Measurements from ENCODE around the gene TADA2A.

TADA2A gene

DNA sequence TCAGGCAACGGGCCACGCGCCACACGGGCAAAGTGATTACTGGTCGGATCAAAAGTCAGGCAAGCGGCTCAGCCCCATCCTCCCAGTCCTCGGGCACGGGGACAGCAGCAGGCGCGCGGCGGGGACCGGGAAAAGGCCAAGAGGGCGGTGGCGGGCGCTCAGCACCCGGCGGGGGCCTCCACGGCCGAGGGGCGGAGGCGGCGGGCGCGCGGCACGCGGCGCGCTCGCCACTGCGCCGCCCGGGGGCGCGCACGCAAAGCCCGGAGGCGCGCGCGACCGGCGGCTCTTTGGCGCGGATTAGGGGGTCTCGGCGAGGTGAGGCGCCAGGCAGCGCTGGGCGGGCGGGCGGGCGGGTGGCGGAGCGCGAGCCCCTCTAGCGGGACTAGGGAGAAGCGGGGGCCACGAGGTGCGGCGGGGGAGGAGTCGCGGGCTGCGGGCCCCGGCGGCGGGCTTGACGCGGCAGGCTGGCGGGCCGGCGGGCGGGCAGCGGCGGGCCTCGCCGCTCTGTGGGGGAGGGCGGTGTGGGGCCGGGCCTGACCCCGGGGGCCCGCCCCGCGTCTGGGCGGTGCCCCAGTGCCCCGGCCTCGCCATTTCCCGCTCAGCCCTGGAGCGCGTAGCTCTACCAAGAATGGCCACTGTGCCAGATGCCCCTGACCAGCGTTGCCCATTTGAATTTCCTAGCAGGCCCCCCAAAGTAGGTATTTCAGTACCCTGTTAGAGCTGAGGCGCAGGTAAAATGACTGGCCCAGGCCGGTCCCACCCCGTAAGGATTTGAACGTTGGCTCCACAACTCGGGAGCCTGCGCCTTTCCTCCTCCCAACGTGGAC lies at the start of gene TADA2A, which contains the start of gene ACACA:
Gene TADA2A (plus strand): TSS at position 252 of the 827 bp plus-strand sequence. CDS start 4,480 bp downstream, outside the sequence.
Gene ACACA (minus strand): TSS at position 202 of the 827 bp plus-strand sequence. CDS start 537 bp downstream, outside the sequence.
- peak; percentile 89 for DNase-seq

GRCh38 chr17:37358098-37358829 lies 48.4 kb upstream of the TADA2A start:
- DNase-seq, result no peak

- peak; percentile 96 for DNase-seq
Observed at GRCh38 chr17:37358830-37359681, 47.6 kb upstream of the TADA2A start.

- no peak for DNase-seq
Observed at GRCh38 chr17:37359682-37360188, 47.0 kb upstream of the TADA2A start.

DNA sequence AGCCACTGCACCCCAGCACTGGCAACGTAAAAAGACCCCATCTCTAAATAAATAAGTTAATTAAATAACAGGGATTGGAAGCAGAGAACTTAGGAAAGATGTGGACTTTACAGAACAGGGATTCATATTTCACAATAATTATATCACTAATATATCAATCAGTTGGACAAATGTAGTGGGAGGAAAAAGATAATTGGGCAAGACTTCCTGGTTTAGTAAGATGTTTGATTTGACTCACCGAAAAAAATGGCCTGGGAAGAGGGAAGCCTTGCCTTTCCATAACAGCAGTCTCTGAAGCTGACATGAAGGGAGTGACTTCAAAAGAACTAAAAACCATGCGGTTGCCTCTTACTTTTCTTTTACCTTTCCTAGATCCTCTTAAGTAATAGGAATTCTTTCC lies 46.1 kb upstream of the TADA2A start:
- no peak for DNase-seq

GRCh38 chr17:37361543-37361942 lies 45.1 kb upstream of the TADA2A start:
- DNase-seq, result no peak

DNA sequence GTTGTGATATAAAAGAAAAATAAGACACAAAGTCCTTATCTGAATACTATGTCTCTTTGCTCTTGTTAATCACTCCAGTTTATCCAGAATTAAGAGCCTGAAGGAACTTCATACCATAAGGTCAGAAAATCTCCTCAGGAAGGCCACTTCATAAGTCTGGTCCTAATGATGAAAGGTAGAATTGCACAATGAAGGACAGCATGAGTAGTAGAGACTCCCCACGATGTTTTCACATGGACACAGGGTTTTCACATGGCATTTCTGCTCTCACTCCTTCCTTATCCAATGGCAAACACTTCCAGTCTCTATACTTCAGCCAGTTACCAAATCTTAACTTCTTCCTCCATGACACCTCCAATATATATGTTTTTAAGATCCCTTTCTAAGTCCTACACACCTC lies 41.1 kb upstream of the TADA2A start:
- no peak for DNase-seq

- DNase-seq, result no peak
Observed at GRCh38 chr17:37368577-37368976, 38.1 kb upstream of the TADA2A start.

GRCh38 chr17:37373530-37374159 lies 33.0 kb upstream of the TADA2A start:
- peak; percentile 68 for DNase-seq

GRCh38 chr17:37375706-37376105 lies 31.0 kb upstream of the TADA2A start, which contains the start of gene C17orf78:
Gene C17orf78 (plus strand): TSS chr17:37375985. CDS start chr17:37376093, 108 bp downstream.
- DNase-seq, result no peak

GRCh38 chr17:37382056-37382455 lies 24.6 kb upstream of the TADA2A start:
- no peak for DNase-seq

DNA sequence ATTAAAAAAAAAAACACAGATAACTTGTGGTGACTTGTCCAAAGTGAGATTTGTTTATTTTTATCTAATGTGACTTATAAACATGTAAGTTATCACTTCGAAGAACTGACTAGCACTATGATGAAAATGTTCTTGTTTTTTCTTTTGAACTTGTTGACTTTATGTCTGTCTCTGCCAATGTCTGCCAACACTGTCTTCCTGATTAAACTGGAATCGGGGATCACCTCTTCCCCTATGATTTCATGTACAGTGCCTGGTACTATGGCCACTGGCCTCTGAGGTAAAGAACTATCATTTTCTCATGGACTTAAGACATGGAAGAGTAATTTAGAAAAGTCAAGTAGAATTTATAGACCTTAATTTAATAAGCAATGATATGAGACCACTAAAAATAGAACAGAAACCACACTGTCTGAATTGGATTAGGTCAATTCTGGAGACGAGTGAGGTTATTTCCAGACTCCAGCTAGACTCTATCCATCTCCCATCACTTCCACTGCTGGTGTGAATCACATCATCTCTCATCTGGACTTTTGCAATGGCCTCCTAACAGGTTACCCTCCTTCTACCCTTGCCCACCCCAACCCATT lies 22.0 kb upstream of the TADA2A start:
- DNase-seq, result no peak

DNA sequence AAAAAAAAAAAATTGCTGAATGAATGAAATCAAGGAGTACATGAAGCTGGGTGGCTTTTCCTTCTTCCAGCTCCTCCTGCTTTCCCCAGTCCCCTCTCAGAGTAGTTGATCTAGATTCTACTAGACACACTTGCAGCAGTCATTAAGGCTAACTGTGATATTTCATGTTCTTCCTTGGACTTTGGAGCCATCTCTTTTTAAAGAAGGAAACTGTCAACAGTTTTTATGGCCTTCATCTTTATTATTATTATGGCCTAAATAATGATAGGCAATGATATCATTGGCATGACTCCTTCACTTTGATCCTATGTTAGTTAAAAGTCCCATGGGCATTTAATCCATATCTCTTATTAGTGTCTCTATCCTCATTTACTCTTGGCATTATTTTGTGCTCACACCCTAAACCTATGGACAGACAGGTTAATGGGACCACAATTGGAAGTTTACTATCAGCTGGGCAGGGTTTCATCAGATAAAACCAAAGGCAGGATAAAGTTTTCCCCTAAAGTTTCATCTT lies 21.2 kb upstream of the TADA2A start:
- no peak for DNase-seq

DNA sequence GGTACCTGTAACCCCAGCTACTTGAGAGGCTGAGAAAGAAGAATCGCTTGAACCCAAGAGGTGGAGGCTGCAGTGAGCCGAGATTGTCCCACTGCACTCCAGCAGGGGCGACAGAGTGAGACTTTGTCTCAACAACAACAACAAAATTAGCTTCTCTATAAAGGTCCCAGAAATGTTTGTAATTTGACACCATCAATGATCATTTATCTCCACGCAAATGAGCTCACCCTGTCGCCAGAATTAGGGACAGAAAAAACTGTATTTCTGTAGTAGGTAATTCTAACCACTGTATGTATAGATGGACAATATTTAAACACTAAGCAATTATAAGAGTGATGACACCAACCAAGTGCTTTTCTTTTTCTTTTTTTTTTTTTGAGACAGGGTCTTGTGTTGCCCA lies 20.2 kb upstream of the TADA2A start:
- no peak for DNase-seq

- no peak for DNase-seq
Observed at GRCh38 chr17:37388266-37388665, 18.4 kb upstream of the TADA2A start.

DNA sequence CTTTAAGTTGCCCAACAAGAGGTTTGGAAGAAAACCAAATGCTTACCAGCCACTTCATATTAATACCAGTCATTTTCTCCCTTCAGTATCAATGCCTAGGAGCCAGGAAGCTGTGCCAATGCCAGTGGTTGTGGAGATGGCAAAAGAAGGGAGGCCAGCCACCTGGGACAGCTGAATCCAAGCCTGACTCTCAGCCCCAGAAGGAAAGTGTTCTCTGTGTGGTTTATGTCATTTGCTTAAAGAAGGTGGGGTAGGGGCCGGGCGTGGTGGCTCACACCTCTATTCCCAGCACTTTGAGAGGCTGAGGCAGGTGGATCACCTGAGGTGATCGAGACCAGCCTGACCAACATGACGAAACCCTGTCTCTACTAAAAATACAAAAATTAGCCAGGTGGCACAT lies 17.5 kb upstream of the TADA2A start:
- DNase-seq, result no peak

GRCh38 chr17:37391146-37391545 lies 15.5 kb upstream of the TADA2A start:
- no peak for DNase-seq

DNA sequence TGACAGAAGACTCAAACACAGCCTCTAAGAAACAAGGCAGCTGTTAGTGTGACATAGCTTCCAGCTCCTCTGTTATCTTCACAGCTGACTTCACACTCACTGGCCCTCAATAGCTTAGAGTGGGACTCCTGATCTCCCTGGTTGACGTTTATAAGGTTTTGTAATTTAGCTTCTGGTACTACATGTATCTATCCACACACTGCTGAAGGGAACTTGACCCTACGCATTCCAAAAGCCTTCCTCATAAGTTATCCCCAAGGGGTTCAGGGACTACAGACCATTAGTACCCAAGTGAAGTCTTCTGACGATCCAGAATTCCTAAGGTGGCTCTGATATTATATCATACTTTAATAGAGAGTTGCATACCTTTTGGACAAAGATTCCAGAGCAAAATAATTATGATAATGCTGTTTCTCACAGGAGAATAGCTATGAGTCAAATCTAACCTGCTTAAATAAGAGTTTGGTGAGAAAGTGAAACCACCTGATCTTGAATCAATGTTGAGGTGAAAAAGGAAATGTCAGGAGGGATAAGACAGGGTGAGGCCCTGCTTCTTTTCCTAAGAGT lies 14.6 kb upstream of the TADA2A start:
- DNase-seq, result no peak

DNA sequence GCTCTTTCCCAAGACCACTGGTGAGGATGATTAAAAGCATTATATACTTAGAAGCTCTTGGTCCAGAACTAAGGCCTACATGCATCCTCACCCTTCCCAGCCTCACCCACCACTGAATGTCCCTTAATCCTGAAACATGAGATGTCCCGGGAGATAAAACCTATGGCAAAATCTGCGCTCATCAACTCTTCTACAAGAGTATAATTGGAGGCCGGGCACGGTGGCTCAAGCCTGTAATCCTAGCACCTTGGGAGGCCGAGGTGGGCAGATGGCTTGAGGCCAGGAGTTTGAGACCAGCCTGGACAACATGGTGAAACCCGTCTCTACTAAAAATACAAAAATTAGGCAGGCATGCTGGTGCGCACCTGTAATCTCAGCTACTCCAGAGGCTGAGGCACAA lies 13.3 kb upstream of the TADA2A start:
- no peak for DNase-seq

- no peak for DNase-seq
Observed at GRCh38 chr17:37399265-37399803, 7.4 kb upstream of the TADA2A start.

GRCh38 chr17:37400505-37400904 lies 6.2 kb upstream of the TADA2A start:
- DNase-seq, result no peak

All from retina (tissue), 1 donor.